ENCODE results near the gene TXNDC11.

The TXNDC11 gene

GRCh38 chr16:11675561-11676511 lies 66.8 kb downstream of the TXNDC11 start:
- in situ Hi-C loops (cut with MboI; ENCODE audit: low sequenced_read_pairs) = no loop called here

GRCh38 chr16:11674818-11675560 lies 67.7 kb downstream of the TXNDC11 start:
- in situ Hi-C loops (cut with MboI; ENCODE audit: low sequenced_read_pairs) = no loop called here

GRCh38 chr16:11674001-11674817 lies 68.4 kb downstream of the TXNDC11 start:
- in situ Hi-C loops (cut with MboI; ENCODE audit: low sequenced_read_pairs) = no loop called here

- in situ Hi-C loops (cut with MboI; ENCODE audit: low sequenced_read_pairs) = no loop called here
Observed at GRCh38 chr16:11673091-11674000, 69.3 kb downstream of the TXNDC11 start.

- in situ Hi-C loops (cut with MboI; ENCODE audit: low sequenced_read_pairs) = no loop called here
Observed at GRCh38 chr16:11672206-11673090, 70.2 kb downstream of the TXNDC11 start.

- in situ Hi-C loops (cut with MboI; ENCODE audit: low sequenced_read_pairs) = no loop called here
Observed at GRCh38 chr16:11671676-11672075, 71.0 kb downstream of the TXNDC11 start.

- in situ Hi-C loops (cut with MboI; ENCODE audit: low sequenced_read_pairs) = no loop called here
Observed at GRCh38 chr16:11671271-11671670, 71.4 kb downstream of the TXNDC11 start.

GRCh38 chr16:11670171-11671131 lies 72.2 kb downstream of the TXNDC11 start:
- in situ Hi-C loops (cut with MboI; ENCODE audit: low sequenced_read_pairs) = no loop called here

GRCh38 chr16:11669380-11670146 lies 73.1 kb downstream of the TXNDC11 start:
- in situ Hi-C loops (cut with MboI; ENCODE audit: low sequenced_read_pairs) = no loop called here

- in situ Hi-C loops (cut with MboI; ENCODE audit: low sequenced_read_pairs) = no loop called here
Observed at GRCh38 chr16:11668623-11669379, 73.9 kb downstream of the TXNDC11 start.

GRCh38 chr16:11667824-11668622 lies 74.6 kb downstream of the TXNDC11 start, which contains the start of gene SNN:
SNN (plus strand) TSS chr16:11668455; CDS start chr16:11676060, 7,605 bp downstream.
- in situ Hi-C loops (cut with MboI; ENCODE audit: low sequenced_read_pairs) = no loop called here

- in situ Hi-C loops (cut with MboI; ENCODE audit: low sequenced_read_pairs) = no loop called here
Observed at GRCh38 chr16:11667221-11667823, 75.3 kb downstream of the TXNDC11 start.

GRCh38 chr16:11666103-11667055 lies 76.3 kb downstream of the TXNDC11 start:
- in situ Hi-C loops (cut with MboI; ENCODE audit: low sequenced_read_pairs) = no loop called here

- in situ Hi-C loops (cut with MboI; ENCODE audit: low sequenced_read_pairs) = no loop called here
Observed at GRCh38 chr16:11665071-11665491, 77.6 kb downstream of the TXNDC11 start.
